ENCODE measurements around the gene FILIP1.

DNA sequence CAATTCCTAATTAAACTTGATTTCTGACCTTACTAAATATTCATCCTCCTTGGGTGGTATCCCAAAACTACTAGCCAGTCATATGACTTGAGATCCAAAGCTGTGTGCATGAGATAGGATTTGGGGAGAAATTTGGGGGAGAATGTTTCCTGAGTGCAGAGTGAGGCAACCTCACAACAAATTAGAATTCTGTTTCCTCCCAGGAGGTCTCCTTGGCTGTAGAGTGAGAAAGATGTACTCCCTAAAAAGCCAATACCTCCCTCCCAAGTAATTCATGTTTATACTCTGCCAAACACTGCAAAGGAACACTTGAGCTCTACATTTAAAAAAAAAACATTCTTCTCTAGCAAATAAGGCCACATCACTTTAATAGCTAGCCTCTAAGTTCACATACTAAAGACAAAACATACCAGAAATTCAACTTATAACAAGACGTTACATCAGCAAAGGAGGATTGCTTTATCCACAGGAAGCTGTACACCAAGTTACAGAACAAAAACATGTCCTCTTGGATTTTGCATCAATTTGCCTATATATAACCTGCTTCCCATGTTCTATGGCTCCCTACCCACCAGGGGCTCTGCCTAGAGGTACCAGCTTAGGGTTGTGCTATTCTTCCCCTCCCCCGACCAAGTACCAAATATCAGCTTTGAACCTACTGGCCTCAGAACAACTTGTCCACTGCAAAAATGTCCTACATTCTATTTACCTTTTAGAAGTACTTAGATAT is 193.6 kb downstream of the FILIP1 start:
- TF ChIP-seq POLR2A (IDR thresholded peaks at IDR 0.05; ENCODE audit: low read depth, low read length): no peak
- no peak for TF ChIP-seq SPI1 (IDR thresholded peaks at IDR 0.05; ENCODE audit: borderline replicate concordance, insufficient read depth, low read depth, low read length)

Data from GM12878 (cell line).